Erythroblast (primary cell): Measurements from ENCODE around the gene ASB8.

Experiments used
- GATA1 ChIP-seq: IDR thresholded peaks from 2 replicates; pipeline ENCODE4 v1.6.1; 2011; ENCODE audit warnings: low read depth, mild to moderate bottlenecking, control low read depth, low read length, moderate library complexity
- POLR2A ChIP-seq: IDR thresholded peaks from 2 replicates; pipeline ENCODE4 v1.6.1; 2011; ENCODE audit warnings: mild to moderate bottlenecking, low read length

DNA sequence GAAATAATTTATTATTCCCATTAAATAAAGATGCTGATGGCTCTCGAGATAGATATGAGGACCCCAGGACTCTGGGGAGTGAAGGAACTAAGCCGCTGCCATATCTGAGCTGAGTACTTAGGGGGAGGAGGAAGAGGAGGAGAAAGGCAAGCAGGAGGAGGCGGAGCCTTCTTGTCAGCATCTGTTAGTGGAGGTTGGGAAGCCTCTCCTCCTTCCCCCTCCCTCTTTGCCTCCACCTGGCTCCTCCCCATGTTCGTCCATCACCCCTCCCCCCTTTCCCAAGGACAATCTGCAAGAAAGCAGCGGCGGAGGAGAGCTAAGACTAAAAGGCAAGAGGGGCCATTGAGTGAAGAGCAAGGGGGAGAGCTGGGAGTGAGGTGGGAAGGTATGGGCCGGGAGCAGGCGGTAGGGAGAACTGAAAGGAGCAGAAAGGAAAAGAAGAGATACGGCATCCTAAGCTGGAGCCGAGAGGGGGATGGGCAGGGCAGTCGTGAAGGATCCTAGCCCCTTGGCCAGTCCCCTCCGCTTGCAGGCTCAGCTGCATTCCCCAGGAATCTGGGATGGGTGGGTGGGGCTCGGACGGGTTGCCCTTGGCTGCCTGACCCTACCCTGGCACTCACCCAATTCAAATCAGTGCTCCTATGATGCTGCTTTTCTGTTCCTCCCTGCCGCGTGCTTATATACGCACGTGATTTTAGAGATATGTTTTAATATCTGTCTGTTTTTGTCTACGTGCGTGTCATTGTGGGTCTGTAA lies 38.1 kb downstream of the ASB8 start, which contains the start of gene PFKM:
- TF ChIP-seq POLR2A (no peak), GATA1 (no peak)
